Vagina (tissue), 2 donors: Measurements from ENCODE around the gene SLK.

Experiments
- CTCF ChIP-seq, 3 experiments: fragments of 450-650 bp in 2 of 3; fragments of 200-600 bp in 1 of 3; sonication (generic) in 1 of 3; IDR thresholded peaks; one replicate each; pipeline ENCODE4 v1.5.1; 2017 to 2019; ENCODE audit warnings: antibody characterized with exemption in 3 of 3, mild to moderate bottlenecking in 2 of 3, moderate library complexity in 2 of 3
- POLR2A ChIP-seq, 2 donors: fragments of 450-650 bp; IDR thresholded peaks; one replicate each; pipeline ENCODE4 v1.6.1; 2017; ENCODE audit warnings: antibody characterized with exemption in 2 of 2, mild to moderate bottlenecking in 2 of 2, moderate library complexity in 2 of 2
- POLR2AphosphoS5 ChIP-seq, 2 donors: sonication (generic); formaldehyde crosslinking; IDR thresholded peaks; one replicate each; pipeline ENCODE4 v1.9.0; 2017; ENCODE audit warnings: antibody characterized with exemption in 2 of 2, mild to moderate bottlenecking in 2 of 2, low read depth in 1 of 2; ENCODE audit not compliant: insufficient read depth in 1 of 2

- TF ChIP-seq POLR2AphosphoS5 (IDR thresholded peaks at IDR 0.05; ENCODE audit: insufficient read depth in 1 of 2, low read depth in 1 of 2) (no peak), CTCF (IDR thresholded peaks at IDR 0.05) (no peak), POLR2A (IDR thresholded peaks at IDR 0.05) (no peak)
These were observed 55.1 kb downstream of the SLK start for GRCh38 chr10:104022026-104022425.
